Stimulated activated CD4-positive, alpha-beta T cell treated with anti-CD3 and anti-CD28 coated beads, Interleukin-2, amount 100 ng/mL, for 48 hours (primary cell): Measurements from ENCODE around the gene DCST2.
A peak's percentile ranks its signal among the peaks of the same experiment; 100 is the strongest.

ENCODE experiments used
- DNase-seq, 2 donors: peaks; one replicate each; pipeline ENCODE4 v3.0.0-alpha.2; 2020

DCST2 gene

DNA sequence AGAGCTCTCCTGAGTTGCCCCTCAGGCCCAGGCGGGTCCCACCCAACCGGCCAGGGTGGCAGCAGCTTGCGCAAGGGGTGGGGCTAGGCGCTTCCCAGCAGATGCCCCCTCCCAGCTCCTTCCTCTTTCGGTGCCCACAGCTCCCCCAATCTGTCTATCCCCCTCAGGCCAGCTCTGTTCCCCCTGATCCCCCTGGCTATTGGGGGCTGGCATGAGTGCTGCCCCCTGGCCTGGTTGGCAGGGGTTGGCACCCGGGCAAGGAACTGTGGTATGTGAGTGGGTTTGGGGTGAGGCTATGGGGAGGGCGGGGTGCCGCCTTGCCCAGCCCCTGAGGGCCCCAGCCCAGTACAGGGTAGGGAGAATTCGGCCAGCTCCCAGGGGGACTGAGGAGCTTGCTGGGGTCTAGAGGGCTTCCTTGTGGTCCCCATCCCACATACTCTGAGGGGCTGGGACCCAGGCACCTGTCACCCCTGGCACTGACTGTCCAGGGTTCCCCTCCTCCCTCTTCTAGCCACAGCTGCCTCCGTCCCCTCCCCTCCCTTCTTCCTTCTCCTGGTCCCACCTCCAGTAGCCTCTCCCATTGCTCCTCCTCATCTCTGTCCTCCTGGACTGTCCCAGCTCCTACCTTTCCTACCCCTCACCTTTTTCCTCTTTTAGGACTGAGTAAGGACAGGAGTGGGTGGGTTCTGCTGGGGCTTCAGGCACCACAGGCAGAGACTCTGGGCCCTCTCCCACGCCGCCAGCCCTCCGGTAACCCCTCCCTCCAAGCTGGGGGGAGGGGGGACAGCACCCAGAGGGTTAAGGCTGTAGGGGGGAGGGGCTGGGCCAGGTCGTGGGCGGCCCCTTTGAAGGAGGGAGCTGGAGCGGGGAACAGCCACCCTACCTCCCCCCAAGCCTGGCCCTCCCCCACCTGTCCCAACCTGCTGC, 25.3 kb downstream of the DCST2 start:
- peak; percentile 69 to 72 for DNase-seq

DNA sequence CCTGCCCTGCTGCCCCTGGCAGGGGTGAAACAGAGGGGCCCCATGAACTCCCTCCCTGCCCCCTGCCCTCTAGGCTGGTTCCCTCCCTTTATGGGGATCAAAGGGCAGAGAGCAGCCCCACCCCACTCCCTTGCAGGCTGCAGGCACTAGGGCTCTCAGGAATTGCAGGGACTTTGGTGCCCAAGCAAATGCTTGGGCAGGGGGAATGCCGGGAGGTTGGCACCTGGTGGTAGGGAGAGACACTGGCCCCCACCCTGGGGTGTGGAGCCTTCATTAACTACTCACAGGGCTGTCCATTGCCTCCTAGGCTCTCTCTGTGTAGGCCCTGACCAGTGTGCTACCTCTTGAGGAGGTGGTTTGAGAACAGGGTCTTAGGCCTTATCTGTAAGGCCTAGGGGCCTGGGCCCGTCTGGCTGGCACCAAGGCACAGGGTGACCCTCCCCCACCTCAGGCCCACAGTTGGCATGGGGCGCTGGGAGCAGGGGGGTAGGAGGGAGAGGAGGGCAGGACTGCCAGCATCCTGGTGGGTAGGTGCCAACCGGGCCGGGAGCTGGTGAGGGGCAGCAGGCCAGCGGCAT, 26.2 kb downstream of the DCST2 start:
- DNase-seq = no peak

DNA sequence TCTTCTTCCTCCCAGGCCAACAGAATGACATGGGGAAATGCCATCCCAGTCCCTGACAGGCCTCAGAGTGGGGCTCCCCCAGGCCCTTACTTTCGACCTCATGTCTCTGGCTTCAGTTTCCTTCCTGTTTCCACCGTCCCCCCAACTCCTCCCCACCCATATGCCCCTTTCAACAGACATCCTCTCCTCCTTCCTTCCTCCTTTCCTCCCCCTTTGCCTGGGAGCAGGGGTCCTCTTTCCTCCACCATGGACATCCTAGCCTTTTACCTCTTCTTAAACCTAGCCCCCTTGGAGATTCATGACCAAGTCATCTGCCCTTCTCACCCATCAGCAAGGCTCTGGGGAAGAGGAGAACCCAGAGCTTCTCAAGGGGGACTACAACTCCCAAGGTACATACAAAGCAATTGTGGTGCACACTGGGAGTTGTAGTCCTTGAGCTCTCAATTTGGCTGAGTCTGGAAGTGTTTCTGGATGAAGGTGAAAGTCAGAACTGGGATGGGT, 26.9 kb downstream of the DCST2 start:
- no peak for DNase-seq

DNA sequence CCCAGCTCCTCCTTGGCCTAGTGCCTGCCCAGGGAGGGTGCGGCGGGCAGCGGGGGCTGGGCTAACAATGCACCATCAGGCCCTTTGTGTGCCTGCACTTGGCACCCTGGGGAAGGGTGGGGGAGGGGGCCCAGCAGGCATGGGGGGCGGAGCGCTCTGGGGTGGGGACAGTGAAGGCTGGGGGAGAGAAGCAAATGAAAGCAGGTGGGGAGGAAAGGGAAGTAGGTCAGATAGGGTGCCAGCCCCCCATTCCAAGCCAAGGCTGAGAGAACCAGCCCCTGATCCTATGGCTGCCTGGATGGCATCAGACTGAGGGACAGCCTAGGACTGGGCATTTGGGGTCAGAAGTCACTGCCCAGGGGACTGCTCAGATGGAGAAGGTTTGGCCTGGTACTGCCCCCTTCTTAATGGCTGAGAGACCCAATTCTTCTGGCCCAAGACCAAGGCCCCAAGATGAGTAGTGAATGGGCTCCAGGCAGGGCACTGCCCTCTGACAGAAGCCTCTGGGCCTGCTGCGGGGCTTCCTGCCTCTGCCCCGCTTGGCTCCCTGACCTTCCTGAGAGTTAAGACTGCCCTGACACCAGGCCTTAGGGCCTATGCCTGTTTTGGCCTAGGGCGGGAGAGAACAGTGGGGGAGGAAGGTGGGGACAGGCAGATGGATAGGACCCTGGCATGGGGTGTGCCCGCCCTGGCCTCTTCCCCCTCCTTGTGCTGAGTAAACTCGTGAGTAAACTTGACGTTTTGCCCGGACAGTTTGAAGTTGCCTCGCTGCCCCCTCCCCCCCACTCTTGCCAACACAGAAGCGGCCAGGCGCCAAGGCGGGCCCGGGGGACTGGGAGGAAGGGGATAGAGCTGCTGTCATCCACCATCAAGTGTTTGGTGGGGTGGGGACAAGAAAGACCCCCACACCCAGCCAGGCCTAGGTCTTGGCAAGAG, 28.2 kb downstream of the DCST2 start:
- DNase-seq = no peak

DNA sequence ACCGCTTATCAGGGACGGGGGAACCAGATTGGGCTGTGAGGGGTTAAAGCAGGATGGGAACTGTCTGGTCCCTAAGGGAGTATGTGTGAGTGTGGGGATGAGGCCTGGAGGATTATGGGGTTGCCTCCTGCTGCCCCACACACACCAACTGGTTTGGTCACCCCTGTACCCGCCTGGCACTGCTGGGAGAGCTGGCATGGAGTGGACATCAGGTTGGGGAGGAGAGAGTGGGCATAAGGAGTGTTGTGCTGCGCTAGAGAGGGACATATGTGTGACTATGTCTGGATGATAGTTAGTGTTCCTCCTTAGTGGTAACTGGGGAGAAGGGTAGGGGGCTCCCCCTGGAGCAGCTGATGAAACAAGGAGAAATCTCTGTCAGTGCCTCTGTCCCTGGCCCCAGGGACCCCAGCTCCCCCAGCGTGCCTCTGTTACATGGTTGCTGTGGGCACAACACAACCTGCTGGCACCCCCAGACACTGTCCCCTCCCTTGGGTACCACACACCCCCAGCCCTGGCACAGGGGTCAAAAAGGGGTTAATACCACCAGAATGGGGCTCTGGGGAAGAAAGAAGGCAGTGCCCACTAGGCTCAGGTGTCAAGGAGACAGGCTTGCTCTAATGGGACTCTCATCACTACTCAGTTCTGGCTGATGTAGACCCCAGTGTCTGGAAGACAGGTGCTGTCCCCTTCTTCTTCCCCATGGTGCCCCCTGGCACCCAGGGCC, 29.1 kb downstream of the DCST2 start:
- DNase-seq = no peak

DNA sequence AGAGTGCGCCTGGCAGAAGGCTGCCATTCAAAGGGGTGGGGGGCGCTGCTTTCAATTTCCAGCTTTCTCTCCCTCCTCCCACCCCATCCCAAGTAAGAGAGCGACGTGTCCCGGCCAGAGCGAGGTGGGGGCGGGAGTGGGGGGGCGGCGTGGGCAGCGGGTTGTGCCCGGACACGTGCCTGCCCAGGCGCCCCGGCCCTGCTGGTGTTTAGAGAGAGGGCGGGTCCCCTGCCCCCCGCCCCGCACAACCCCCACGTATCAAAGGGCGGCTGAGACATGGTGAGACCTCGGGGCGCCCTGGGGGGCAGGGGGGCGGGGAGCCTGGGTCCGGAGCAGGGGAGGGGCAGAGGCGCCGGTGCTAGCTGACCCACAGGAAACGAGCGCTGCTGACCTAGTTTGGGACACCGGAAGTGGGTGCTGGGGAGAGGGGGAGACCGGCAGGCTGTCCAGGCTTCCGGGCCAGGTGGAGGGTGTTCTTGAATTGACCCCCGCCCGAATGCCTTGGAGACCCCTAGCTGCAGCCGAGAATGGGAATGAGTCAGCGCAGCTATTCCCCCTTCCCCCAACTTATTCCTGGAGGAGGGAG, 29.7 kb downstream of the DCST2 start:
- DNase-seq = no peak

DNA sequence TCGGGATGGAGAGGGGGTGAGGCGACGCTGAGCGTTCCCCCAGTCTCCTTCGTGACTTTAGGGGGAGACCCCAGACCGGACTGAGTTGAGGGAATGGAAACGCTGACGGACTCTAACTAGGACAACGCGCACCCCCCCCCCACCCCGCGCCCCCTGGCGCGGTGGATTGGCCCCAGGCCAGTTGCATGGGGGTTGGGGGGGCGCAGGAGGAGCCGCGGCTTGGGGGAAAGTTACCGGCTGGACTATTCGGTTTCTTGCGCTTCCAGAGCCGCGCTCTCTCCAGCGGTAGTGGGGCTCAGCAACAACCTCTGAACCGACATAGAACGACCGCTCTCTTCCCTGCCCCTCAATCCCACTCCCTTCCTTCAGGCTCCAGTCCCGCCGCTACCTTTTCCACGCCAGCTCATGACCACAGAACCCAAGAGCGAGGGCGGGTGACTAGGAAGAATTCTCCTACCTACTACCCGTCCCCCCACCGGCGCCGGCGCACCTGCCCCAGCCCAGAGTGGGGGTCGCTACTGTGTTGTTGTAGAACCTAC, 30.3 kb downstream of the DCST2 start:
- no peak for DNase-seq

DNA sequence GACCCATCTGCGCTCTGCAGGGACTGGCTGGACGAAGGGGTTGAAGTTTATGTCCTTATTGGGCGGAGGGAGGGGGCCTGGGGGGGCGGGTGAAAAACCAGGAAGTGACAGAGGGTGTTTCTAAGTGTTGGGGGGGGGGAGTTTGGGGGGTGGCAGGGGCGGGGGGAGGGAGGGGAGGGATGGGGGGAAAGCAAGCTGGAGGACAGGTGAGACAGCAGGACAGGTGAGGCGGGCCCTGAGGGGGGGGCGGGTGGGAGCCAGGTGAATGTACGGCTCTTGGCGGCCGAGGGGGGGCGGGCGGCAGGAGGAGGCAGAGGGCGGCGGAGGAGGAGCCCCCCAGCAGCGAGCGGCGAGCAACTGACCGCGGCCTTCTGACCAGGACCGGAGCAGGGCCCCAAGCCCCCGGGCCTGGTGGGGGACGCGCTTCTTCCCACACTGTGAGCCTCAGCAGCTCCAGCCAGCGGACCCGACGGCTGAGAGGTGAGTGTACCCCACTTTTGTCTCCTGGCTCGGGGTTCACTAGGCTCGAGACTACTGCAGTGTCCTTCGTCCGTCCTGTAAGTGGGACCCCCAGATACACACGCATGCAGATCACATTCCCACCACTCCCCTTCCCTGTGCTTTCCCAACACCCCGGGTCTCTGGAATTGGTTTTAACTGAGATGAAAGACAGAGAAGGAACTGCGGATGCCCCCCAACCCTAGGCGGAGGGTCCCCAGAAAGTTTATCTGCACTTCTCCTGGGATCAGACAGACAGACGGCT, 30.9 kb downstream of the DCST2 start, which contains the start of gene ZBTB7B:
ZBTB7B (plus strand) TSS at position 339 of the 763 bp plus-strand sequence. CDS start 11,859 bp downstream, outside the sequence.
- DNase-seq = no peak

DNA sequence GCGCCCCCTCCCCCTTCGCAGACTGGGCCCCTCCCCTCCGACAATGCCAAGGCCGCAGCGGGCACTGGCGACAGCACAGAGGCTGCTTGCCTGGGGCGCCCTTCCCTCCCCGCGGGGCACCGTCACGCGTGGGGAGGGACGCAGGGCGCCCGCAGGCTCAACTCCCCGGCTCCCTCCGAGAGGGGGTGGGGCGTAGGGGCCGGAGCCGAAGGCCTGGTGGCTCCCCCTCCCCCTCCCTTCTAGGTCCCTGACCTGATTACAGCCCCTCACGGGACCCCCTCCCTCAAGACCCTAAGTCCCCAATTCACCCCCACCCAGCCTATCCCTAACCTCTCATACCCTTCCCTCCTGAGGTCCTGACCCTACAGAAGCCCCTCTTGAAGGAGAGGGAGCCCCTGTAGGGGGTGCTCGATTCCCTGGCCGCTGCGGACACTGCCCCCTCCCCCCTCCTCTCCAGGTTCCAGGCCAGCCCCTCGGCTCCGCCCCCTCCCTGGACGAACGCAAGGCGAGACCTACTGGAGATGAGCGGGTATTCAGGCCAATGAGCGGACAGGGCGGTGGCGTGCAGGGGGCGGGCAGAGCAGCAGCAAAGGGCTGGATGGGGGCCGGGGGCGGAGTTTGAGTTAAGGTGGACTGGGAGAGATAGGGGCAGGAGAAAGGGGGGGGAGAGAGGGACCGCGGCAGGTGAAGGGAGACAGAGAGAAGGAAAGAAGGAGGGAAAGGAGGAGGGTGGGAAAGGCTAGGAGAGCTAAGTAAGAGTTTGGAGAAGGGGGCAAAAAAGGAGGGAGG, 31.7 kb downstream of the DCST2 start:
- DNase-seq = peak; percentile 96 to 98

DNA sequence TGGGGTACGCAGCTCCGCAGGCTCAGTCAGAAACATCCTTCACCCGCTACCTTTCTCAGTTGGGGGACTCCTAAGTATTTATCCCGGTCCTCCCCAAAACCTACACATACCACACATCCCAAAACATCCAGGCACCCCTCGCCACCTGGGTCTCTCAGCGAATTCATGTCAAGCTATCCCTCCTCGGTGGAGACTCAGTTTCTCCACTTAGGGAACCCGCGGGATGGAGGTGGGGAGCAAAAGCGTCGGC, 32.2 kb downstream of the DCST2 start:
- DNase-seq = no peak

DNA sequence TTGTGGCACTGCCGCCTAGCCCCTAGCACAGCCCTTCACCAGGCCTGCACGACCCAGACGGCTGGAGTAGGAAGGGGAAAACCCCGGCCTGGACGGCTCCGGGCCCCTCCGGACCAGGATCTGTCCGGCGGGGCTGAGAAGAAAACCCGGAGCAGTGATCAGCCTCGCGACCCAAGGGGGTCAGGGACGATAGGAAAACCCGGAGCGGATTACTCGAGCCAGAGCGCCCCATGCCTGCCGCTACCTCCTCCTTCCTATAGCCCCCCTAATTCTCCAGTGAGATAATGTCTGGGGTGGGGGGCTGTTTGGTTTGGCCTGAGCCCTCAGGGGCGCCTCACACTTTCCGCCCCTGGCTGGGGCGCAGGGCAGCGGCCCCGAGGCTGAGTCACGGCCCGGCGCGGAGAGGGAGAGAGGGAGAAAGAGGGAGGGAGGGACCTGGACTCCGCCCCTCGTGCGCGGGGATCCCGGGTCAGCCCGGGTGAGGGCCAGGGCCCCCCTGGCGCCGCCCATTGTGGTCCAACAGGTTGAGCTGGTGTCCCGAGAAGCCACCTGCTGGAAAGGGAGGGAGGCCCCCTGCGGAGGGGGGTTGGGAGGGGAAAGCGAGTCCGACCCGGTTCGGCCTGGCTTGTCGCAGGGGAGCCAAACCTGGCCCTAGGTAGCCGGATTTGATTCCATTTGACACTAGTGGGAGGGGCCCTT, 32.7 kb downstream of the DCST2 start:
- DNase-seq = peak; percentile 79 to 80

DNA sequence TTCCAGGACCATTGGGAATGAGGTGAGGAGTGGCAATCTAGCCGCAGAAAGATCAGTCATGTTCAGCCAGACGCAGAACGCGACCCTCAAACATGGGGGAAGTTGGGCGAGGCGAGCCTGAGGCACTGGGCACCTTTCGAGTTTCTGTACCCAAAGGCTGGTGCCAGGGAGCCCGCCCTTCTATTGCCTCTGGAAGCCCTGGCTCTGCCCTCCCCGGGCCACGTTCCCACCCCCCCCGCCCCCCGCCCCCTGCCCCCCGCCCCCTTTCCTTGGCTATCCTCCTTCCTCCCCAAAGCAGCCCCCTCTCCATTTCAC, 33.2 kb downstream of the DCST2 start:
- DNase-seq = no peak

DNA sequence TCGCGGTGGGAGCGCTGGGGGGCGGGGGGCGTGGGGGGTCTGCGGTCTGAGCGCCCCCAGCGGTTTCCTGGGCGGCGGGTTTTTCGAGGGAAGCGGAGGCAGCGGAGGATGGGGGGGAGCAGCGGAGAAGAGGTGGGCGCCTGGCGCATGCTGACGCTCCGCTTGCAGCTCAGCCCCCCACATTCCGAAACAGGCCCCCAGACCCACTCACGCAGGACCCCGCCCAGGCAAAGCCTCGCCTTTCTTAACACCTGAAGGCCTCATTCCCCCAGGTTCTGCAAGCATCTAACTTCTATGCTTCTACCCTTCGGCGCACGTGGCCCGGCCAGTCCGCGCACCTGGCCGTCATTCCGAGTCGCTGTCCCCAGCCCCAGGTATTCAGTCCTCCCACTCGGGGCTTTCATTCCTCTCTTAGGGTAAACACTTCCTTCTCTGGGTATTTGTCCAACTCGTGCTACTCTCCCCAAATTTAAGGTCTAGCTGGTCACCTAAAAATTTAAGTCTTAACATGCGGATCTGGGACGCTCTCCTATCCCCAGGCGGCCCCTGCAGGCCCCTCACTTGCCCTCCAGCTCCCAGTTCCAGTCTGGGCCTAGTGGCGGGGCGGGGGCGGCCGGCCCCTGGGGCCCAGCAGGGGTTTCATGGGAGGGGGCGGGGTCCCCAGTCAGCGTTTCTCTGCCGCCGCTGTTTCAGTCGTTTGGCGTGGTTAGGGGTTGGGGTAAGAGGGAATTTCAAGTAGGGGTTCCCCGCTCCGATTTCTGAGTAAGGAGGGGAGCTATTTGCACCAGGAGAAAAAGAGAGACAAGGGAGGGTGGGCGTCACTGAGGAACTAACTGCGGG, 33.8 kb downstream of the DCST2 start:
- DNase-seq = peak in 1 of 2 donors; percentile 67

DNA sequence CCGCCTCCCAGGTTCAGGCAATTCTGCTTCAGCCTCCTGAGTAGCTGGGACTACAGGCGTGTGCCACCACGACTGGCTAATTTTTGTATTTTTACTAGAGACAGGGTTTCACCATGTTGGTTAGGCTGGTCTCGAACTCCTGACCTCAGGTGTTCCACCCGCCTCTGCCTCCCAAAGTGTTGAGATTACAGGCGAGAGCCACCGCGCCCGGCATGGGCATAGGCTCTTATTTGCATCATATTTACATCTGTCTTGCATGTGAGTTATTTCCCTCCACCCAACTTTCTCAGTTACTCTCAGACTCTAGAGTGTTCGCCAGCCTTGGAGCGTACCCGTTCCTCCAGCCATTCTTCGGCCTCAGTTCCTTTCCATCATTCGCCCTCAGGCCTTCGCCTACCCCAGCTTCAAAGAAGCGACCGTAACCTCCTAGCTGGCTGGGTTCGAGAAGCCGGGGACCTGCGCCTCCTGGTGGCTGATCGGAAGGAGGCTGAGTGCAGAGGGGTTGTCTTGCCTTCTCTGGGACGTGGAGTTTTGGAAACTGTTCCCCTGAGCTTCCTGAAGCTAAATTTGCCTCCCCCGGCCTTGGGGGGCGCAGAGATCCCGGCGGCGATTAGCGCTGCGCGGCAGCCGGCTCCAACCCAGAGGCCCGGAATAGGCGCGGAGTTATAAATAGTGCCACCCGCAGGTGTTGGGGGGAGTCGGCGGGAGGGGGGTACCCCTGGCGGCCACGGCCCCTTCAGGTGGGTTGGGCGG, 34.6 kb downstream of the DCST2 start:
- peak; percentile 76 to 80 for DNase-seq

DNA sequence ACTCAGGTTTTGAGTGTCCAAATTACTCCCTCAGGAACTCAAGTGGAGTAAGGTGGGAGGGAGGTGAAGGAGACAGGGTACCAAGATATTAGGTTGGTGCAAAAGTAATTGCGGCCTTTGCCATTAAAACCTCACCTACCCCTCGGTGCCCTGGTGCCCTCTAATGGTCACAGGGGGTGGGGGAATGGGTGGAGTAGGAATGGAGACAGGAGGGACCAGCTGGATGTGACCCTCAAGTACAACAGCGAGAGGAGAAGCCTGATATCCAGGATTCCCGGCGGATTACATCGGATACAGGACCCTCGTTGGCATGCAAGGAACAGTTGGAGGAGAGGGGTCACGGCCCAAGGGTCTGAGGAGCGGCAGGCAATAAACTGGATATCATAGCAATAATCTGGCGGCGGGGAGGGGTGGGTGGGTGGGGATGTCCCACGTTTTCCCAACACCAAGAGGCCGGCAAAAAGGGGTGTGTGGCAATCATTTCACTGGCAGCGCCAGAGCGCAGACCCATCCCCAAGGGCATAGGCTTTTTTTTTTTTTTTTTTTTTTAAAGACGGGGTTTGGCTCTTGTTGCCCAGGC, 35.3 kb downstream of the DCST2 start:
- DNase-seq = no peak

DNA sequence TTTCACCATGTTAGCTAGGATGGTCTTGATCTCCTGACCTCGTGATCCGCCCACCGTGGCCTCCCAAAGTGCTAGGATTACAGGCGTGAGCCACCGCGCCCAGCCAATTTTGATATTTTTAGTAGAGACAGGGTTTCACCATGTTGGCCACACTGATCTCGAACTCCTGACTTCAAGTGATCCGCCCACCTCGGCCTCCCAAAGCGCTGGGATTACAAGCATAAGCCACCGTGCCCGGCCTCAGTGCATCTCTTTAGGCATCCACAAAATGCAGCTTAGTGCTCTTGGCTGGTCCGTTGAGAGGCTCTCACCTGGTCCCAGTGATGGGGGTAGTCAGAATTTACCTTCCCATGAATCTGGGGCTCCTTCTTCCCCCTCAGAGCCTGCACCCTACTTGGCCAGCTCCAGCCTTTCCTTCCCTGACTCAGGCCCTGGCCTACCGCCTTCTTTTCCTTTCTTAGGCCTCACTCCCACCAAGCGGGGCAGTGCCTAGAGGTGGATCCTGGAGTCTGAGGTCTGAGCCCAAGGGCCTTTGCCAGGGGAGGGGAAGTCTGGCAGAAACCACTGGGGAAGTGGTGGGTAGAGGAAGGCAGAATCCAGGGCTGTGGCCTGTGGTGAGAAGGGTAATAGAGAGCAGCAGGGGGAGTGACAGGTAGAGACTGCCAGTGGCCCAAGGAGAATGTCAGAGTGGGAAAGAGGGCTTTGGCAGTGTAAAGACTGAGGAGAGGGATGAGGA, 36.4 kb downstream of the DCST2 start:
- DNase-seq = no peak
